ENCODE data around the gene CPA5. TPM values are rescaled to one million over a fixed set of nuclear protein-coding genes. Genes with fewer than 3 reads are reported as not detected.

Gene CPA5
- total RNA-seq, 1 experiment from 2014 or later = not detected

GRCh38 chr7:130297628-130298543 is 46.7 kb upstream of the CPA5 start:
- Histone ChIP-seq H3K4me1 (ENCODE audit: insufficient read depth, low read length) (peaks cover 14% of the 10 kb centered on the region), H3K27me3 (ENCODE audit: low read length) (no peaks in the 10 kb centered on the region), H3F3A (ENCODE audit: low read length, unreplicated experiment) (no peaks in the 10 kb centered on the region), H3K36me3 (ENCODE audit: low read depth, low read length) (no peaks in the 10 kb centered on the region; the same call in 1 of the 2 replicates), H3K9ac (ENCODE audit: low read length) (no peak overlapping the region), H3K9me2 (replicated peaks; ENCODE audit: low read length) (no peaks in the 10 kb centered on the region), H2AFZ (ENCODE audit: low read length) (no peak overlapping the region), H3K9me3 (ENCODE audit: low read length) (peaks cover 8% of the 10 kb centered on the region; the same call in 1 of the 2 replicates), H3K27ac (ENCODE audit: low read length) (no peak overlapping the region), H3K4me3 (ENCODE audit: low read length) (no peak overlapping the region), H3K79me2 (ENCODE audit: low read length) (peaks cover 14% of the 10 kb centered on the region; the same call in 1 of the 2 replicates), H3K4me2 (ENCODE audit: low read length) (no peak overlapping the region), H4K20me1 (ENCODE audit: low read length) (no peaks in the 10 kb centered on the region)
- BruUV-seq (replicated peaks) = no TSS peak
- TF ChIP-seq CTCF (conservative IDR thresholded peaks at IDR 0.05; ENCODE audit: low read depth, low read length) (no peak), EZH2phosphoT487 (IDR thresholded peaks at IDR 0.05; ENCODE audit: borderline replicate concordance, low read length) (no peak), EZH2 (IDR thresholded peaks at IDR 0.05; ENCODE audit: low read length, unreplicated experiment) (no peak)
- no peak for DNase-seq
- no peak for ATAC-seq
- intact Hi-C loops (cut with micrococcal nuclease) = no loop called here
- CTCF ChIA-PET = no interaction called here
- POLR2A ChIA-PET (ENCODE audit: unreplicated experiment) = no interaction called here

- intact Hi-C loops (cut with micrococcal nuclease) = no loop called here
- Histone ChIP-seq H3K9me3 (ENCODE audit: low read length) (peaks cover 8% of the 10 kb centered on the region; the same call in 1 of the 2 replicates), H3F3A (ENCODE audit: low read length, unreplicated experiment) (no peaks in the 10 kb centered on the region), H3K9ac (ENCODE audit: low read length) (no peak overlapping the region), H3K27ac (ENCODE audit: low read length) (no peak overlapping the region), H3K27me3 (ENCODE audit: low read length) (no peaks in the 10 kb centered on the region), H2AFZ (ENCODE audit: low read length) (no peak overlapping the region), H4K20me1 (ENCODE audit: low read length) (no peaks in the 10 kb centered on the region), H3K4me1 (ENCODE audit: insufficient read depth, low read length) (peaks cover 6% of the 10 kb centered on the region), H3K9me2 (replicated peaks; ENCODE audit: low read length) (no peaks in the 10 kb centered on the region), H3K36me3 (ENCODE audit: low read depth, low read length) (no peaks in the 10 kb centered on the region; the same call in 1 of the 2 replicates), H3K4me3 (ENCODE audit: low read length) (no peak overlapping the region), H3K79me2 (ENCODE audit: low read length) (peaks cover 11% of the 10 kb centered on the region; the same call in 1 of the 2 replicates), H3K4me2 (ENCODE audit: low read length) (no peak overlapping the region)
- DNase-seq (no peak), ATAC-seq (no peak)
- no TSS peak for BruUV-seq (replicated peaks)
- ChIA-PET CTCF (no interaction called here), POLR2A (ENCODE audit: unreplicated experiment) (no interaction called here)
- no peak for TF ChIP-seq EZH2 (IDR thresholded peaks at IDR 0.05; ENCODE audit: low read length, unreplicated experiment)
- TF ChIP-seq EZH2phosphoT487 (IDR thresholded peaks at IDR 0.05; ENCODE audit: borderline replicate concordance, low read length) = no peak
- no peak for TF ChIP-seq CTCF (conservative IDR thresholded peaks at IDR 0.05; ENCODE audit: low read depth, low read length)
These were observed 45.9 kb upstream of the CPA5 start for GRCh38 chr7:130298544-130299326.
